WTC11 (cell line): ENCODE measurements around the gene ZNF467.

Experiments used
- ATF6 ChIP-seq: sonication (generic); formaldehyde crosslinking; IDR thresholded peaks from 2 replicates; pipeline ENCODE4 v1.8.1; 2023; ENCODE audit warnings: mild to moderate bottlenecking, missing genetic modification reagents
- CBFB ChIP-seq: sonication (generic); formaldehyde crosslinking; IDR thresholded peaks from 2 replicates; pipeline ENCODE4 v1.8.1; 2022; ENCODE audit warnings: mild to moderate bottlenecking, low read depth, missing genetic modification reagents
- CREB1 ChIP-seq: sonication (generic); formaldehyde crosslinking; IDR thresholded peaks from 2 replicates; pipeline ENCODE4 v1.8.0; 2023; ENCODE audit warnings: mild to moderate bottlenecking, missing genetic modification reagents
- CTCF ChIP-seq: fragments of 200-600 bp; IDR thresholded peaks from 2 replicates; pipeline ENCODE4 v1.8.0; 2022; ENCODE audit warnings: antibody characterized with exemption
- ERG ChIP-seq: fragments of 250-450 bp; sonication (Bioruptor Pico); IDR thresholded peaks from 2 replicates; pipeline ENCODE4 v1.8.0; 2021; ENCODE audit warnings: mild to moderate bottlenecking
- FOXP1 ChIP-seq: sonication (generic); formaldehyde crosslinking; IDR thresholded peaks from 2 replicates; pipeline ENCODE4 v1.8.0; 2022; ENCODE audit warnings: missing genetic modification reagents, mild to moderate bottlenecking, moderate library complexity, borderline replicate concordance
- PRRX2 ChIP-seq: fragments of 250-450 bp; sonication (Bioruptor Pico); IDR thresholded peaks from 2 replicates; pipeline ENCODE4 v1.8.0; 2021; ENCODE audit warnings: mild to moderate bottlenecking
- RELA ChIP-seq: sonication (generic); formaldehyde crosslinking; IDR thresholded peaks from 2 replicates; pipeline ENCODE4 v1.8.1; 2022; ENCODE audit warnings: missing genetic modification reagents, mild to moderate bottlenecking, borderline replicate concordance
- SP1 ChIP-seq: sonication (generic); formaldehyde crosslinking; conservative IDR thresholded peaks from 2 replicates; pipeline ENCODE4 v1.8.1; 2022; ENCODE audit warnings: missing genetic modification reagents
- USF2 ChIP-seq: sonication (generic); formaldehyde crosslinking; IDR thresholded peaks from 2 replicates; pipeline ENCODE4 v1.8.1; 2023; ENCODE audit warnings: mild to moderate bottlenecking, missing genetic modification reagents, moderate library complexity
- ZBTB21 ChIP-seq: sonication (generic); formaldehyde crosslinking; IDR thresholded peaks from 2 replicates; pipeline ENCODE4 v1.8.1; 2023; ENCODE audit warnings: mild to moderate bottlenecking, missing genetic modification reagents, borderline replicate concordance
- ZSCAN18 ChIP-seq: fragments of 250-450 bp; sonication (Bioruptor Pico); IDR thresholded peaks from 2 replicates; pipeline ENCODE4 v2.1.2; 2022; ENCODE audit warnings: mild to moderate bottlenecking, moderate library complexity

- TF ChIP-seq ATF6 (CRISPR knock-in tag) (no peak), CTCF (no peak), FOXP1 (CRISPR knock-in tag) (no peak), USF2 (CRISPR knock-in tag) (no peak), PRRX2 (no peak), CREB1 (no peak), ERG (CRISPR knock-in tag) (no peak), SP1 (CRISPR knock-in tag) (no peak), ZBTB21 (no peak), ZSCAN18 (CRISPR knock-in tag) (no peak), RELA (CRISPR knock-in tag) (no peak), CBFB (no peak)
Measured at GRCh38 chr7:149761307-149761706, 12.1 kb downstream of the ZNF467 start.
